ENCODE data around the gene HARS2.
"Not testable (repeated sequence)": the region's sequence is repeated elsewhere in the genome, so short reads cannot be mapped to it uniquely, and the experiment has no call there.

HARS2 gene

DNA sequence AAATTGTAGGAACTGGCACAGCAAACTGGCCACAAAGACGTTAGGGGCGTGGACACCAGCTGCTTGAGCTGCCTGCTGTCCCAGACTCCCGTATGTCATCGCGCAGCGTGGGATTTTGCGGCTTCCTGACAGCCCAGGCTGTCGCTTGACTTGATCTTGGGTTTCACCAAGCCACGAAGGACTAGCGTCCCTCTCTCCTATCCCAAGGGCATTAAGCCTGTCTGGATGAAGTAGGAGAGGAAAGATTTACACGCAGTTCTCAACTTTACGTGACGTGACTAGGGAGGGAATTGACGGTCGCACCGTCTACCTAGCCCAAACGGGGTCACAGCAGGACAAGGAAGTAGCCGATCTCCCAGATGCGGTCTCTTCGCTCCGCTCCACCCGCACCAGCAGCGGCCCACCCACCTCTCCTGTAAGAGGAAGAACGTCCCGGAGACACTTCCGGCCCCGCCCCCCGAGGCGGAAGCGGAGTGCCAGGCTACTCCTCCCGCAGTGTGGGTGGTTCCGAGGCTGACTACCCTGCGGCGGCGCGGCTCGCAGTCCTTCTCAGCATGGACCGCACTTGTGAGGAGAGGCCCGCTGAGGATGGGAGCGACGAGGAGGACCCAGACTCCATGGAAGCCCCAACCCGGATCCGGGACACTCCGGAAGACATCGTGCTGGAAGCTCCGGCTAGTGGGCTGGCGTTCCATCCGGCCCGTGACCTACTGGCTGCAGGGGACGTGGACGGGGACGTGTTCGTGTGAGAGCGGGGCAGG, 26.7 kb upstream of the HARS2 start, which contains the start of gene WDR55:
Gene WDR55, plus strand, starts transcription at position 546 of the 761 bp plus-strand sequence. Its CDS starts 9 bp downstream, at position 555.
- H3K4me2 ChIP-seq (ENCODE audit: low read depth, low read length, poor library complexity, severe bottlenecking), result peak within 1 kb of the TSS; percentile 68
- H3K36me3 ChIP-seq (ENCODE audit: low read length), result peaks cover 7% of the 10 kb centered on the region; the same call in 1 of the 2 replicates
- H4K20me1 ChIP-seq (ENCODE audit: low read depth, low read length), result no peaks in the 10 kb centered on the region
- H3K9me3 ChIP-seq (ENCODE audit: insufficient read depth, low read length), result no peaks in the 10 kb centered on the region
- peak within 1 kb of the TSS; percentile 54 for H3K27ac ChIP-seq (ENCODE audit: low read depth, low read length)
- H3K4me3 ChIP-seq (ENCODE audit: insufficient read depth, low read length, poor library complexity, severe bottlenecking), result peak within 1 kb of the TSS; percentile 93
- H3K9ac ChIP-seq (ENCODE audit: low read length), result peak within 1 kb of the TSS; percentile 86
- 0 out of 2 replicates have a peak, but pooled peaks cover 8% of the 10 kb centered on the region for H3F3A ChIP-seq (ENCODE audit: insufficient read depth)
- no peaks in the 10 kb centered on the region for H3K27me3 ChIP-seq (ENCODE audit: low read length)
- TF ChIP-seq, protein P1, sequence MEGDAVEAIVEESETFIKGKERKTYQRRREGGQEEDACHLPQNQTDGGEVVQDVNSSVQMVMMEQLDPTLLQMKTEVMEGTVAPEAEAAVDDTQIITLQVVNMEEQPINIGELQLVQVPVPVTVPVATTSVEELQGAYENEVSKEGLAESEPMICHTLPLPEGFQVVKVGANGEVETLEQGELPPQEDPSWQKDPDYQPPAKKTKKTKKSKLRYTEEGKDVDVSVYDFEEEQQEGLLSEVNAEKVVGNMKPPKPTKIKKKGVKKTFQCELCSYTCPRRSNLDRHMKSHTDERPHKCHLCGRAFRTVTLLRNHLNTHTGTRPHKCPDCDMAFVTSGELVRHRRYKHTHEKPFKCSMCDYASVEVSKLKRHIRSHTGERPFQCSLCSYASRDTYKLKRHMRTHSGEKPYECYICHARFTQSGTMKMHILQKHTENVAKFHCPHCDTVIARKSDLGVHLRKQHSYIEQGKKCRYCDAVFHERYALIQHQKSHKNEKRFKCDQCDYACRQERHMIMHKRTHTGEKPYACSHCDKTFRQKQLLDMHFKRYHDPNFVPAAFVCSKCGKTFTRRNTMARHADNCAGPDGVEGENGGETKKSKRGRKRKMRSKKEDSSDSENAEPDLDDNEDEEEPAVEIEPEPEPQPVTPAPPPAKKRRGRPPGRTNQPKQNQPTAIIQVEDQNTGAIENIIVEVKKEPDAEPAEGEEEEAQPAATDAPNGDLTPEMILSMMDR (IDR thresholded peaks at IDR 0.05; ENCODE audit: insufficient read depth, low read length, poor library complexity, severe bottlenecking), result no peak
- no peak for TF ChIP-seq EZH2phosphoT487 (conservative IDR thresholded peaks at IDR 0.05; ENCODE audit: low read length)
- peak within 1 kb of the TSS; percentile 79 for H2AFZ ChIP-seq (ENCODE audit: low read depth, low read length, severe bottlenecking)
- H3K9me2 ChIP-seq (replicated peaks; ENCODE audit: insufficient read depth, low read length), result no peaks in the 10 kb centered on the region
- H3K79me2 ChIP-seq (ENCODE audit: insufficient read depth, low read length), result peaks cover 31% of the 10 kb centered on the region

DNA sequence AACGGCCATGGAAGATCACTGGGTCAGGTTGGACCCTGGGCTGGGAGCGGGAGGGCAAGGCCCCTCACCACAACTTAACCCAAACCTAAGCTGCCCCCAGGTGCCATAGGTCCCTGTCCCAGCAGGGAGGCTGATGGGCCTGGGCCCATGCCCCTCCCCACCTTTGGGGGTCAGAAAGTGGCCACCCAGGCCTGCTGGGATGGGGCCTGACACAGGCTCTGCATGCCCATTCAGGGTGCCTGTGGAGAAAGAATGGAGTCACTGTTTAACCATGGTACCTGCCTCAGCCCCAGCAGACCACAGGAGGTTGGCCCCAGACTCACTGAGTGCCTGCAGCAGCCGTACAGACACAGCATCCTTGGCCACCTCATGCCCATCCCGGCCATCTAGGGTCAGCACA, 20.2 kb upstream of the HARS2 start:
- not testable (repeated sequence) for H3K27me3 ChIP-seq (ENCODE audit: low read length); H3K4me3 ChIP-seq (ENCODE audit: insufficient read depth, low read length, poor library complexity, severe bottlenecking); H3F3A ChIP-seq (ENCODE audit: insufficient read depth); H4K20me1 ChIP-seq (ENCODE audit: low read depth, low read length); H3K9me2 ChIP-seq (replicated peaks; ENCODE audit: insufficient read depth, low read length); H3K36me3 ChIP-seq (ENCODE audit: low read length); H3K9me3 ChIP-seq (ENCODE audit: insufficient read depth, low read length); H3K27ac ChIP-seq (ENCODE audit: low read depth, low read length); H3K4me2 ChIP-seq (ENCODE audit: low read depth, low read length, poor library complexity, severe bottlenecking); H3K9ac ChIP-seq (ENCODE audit: low read length); H2AFZ ChIP-seq (ENCODE audit: low read depth, low read length, severe bottlenecking)
- peaks cover 17% of the 10 kb centered on the region for H3K79me2 ChIP-seq (ENCODE audit: insufficient read depth, low read length)

DNA sequence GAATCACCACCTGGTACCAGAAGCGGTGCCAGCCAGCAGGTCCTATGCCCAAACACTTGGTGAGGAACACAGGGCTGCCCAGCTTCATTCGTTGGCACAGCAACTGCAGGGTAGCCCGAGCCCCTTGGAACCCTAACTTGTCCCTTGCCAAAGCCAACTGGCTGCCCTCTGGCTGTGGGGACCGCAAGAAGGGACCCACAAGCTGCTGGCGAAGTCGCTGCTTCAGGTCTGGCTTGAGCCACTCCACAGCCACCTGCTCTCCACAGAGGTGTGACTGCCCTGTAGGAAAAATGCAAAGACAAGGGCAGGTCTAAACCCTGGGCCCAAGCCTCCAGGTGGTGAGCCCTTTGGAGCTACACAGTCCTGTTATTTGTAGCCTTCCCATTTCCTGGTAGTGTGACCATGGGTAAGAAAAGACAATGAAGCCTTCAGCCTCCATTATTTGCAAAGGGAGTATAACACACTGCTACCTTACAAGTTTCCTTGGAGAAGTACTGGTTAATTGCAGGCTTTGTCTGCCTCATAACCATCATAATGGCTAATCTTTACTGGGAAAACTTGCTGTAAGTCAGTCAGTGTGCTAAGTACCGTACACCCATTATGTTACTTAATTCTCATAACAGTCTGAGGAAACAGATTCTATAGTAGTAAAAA, 19.7 kb upstream of the HARS2 start:
- H3K36me3 ChIP-seq (ENCODE audit: low read length), result no peaks in the 10 kb centered on the region
- no peaks in the 10 kb centered on the region for H4K20me1 ChIP-seq (ENCODE audit: low read depth, low read length)
- H2AFZ ChIP-seq (ENCODE audit: low read depth, low read length, severe bottlenecking), result no peak overlapping the region
- no peak overlapping the region for H3K9ac ChIP-seq (ENCODE audit: low read length)
- H3K79me2 ChIP-seq (ENCODE audit: insufficient read depth, low read length), result peaks cover 11% of the 10 kb centered on the region
- no peak overlapping the region for H3K4me3 ChIP-seq (ENCODE audit: insufficient read depth, low read length, poor library complexity, severe bottlenecking)
- H3K27ac ChIP-seq (ENCODE audit: low read depth, low read length), result no peak overlapping the region
- H3K4me2 ChIP-seq (ENCODE audit: low read depth, low read length, poor library complexity, severe bottlenecking), result no peak overlapping the region
- H3K9me3 ChIP-seq (ENCODE audit: insufficient read depth, low read length), result no peaks in the 10 kb centered on the region
- H3F3A ChIP-seq (ENCODE audit: insufficient read depth), result 0 out of 2 replicates have a peak, but pooled peaks cover 3% of the 10 kb centered on the region
- TF ChIP-seq, protein P1 (IDR thresholded peaks at IDR 0.05; ENCODE audit: insufficient read depth, low read length, poor library complexity, severe bottlenecking), result no peak
- no peak for TF ChIP-seq EZH2phosphoT487 (conservative IDR thresholded peaks at IDR 0.05; ENCODE audit: low read length)
- H3K9me2 ChIP-seq (replicated peaks; ENCODE audit: insufficient read depth, low read length), result no peaks in the 10 kb centered on the region
- H3K27me3 ChIP-seq (ENCODE audit: low read length), result no peaks in the 10 kb centered on the region

Measured in SU-DHL-6 (cell line).